Stimulated activated CD8-positive, alpha-beta memory T cell treated with anti-CD3 and anti-CD28 coated beads, Interleukin-7, amount 100 ng/mL, for 48 hours (primary cell): Measurements from ENCODE around the gene TTLL4.
"Not testable (repeated sequence)": the region's sequence is repeated elsewhere in the genome, so short reads cannot be mapped to it uniquely, and the experiment has no call there.

ENCODE experiments used
- DNase-seq, 2 donors: peaks; one replicate each; pipeline ENCODE4 v3.0.0-alpha.2; 2020; ENCODE audit warnings: low read depth in 1 of 2; ENCODE audit errors: extremely low read depth in 1 of 2

TTLL4 gene

GRCh38 chr2:218743068-218743467 lies 32.4 kb downstream of the TTLL4 start:
- no peak for DNase-seq

- DNase-seq = no peak
These were observed 34.0 kb downstream of the TTLL4 start for GRCh38 chr2:218744615-218745014.

GRCh38 chr2:218745160-218745558 lies 34.5 kb downstream of the TTLL4 start:
- DNase-seq = no peak

- DNase-seq = no peak
These were observed 35.2 kb downstream of the TTLL4 start for GRCh38 chr2:218745559-218746469.

- DNase-seq = no peak
These were observed 35.8 kb downstream of the TTLL4 start for GRCh38 chr2:218746470-218746795.

GRCh38 chr2:218746960-218747359 lies 36.3 kb downstream of the TTLL4 start:
- DNase-seq = no peak

GRCh38 chr2:218748741-218749441 lies 38.3 kb downstream of the TTLL4 start:
- no peak for DNase-seq

GRCh38 chr2:218754201-218754600 lies 43.6 kb downstream of the TTLL4 start:
- DNase-seq = no peak

- no peak for DNase-seq
These were observed 44.1 kb downstream of the TTLL4 start for GRCh38 chr2:218754781-218755180.

GRCh38 chr2:218755198-218755566 lies 44.5 kb downstream of the TTLL4 start:
- no peak for DNase-seq

- DNase-seq = no peak
These were observed 45.2 kb downstream of the TTLL4 start for GRCh38 chr2:218755567-218756404.

GRCh38 chr2:218756599-218757377 lies 46.2 kb downstream of the TTLL4 start:
- DNase-seq = no peak

GRCh38 chr2:218761795-218762194 lies 51.2 kb downstream of the TTLL4 start:
- no peak for DNase-seq

GRCh38 chr2:218772759-218773158 lies 62.1 kb downstream of the TTLL4 start:
- DNase-seq = not testable (repeated sequence)

- no peak for DNase-seq
These were observed 63.2 kb downstream of the TTLL4 start for GRCh38 chr2:218773881-218774280.

GRCh38 chr2:218776488-218776887 lies 65.9 kb downstream of the TTLL4 start:
- no peak for DNase-seq

GRCh38 chr2:218777276-218777990 lies 66.8 kb downstream of the TTLL4 start:
- no peak for DNase-seq

GRCh38 chr2:218780046-218780445 lies 69.4 kb downstream of the TTLL4 start:
- DNase-seq = no peak

- DNase-seq = no peak
These were observed 70.4 kb downstream of the TTLL4 start for GRCh38 chr2:218780851-218781690.
